Ovary (tissue), 3 donors: Measurements from ENCODE around the gene NPC2.

Experiments
- POLR2A ChIP-seq: fragments of 450-650 bp; IDR thresholded peaks from one replicate; pipeline ENCODE4 v1.6.1; 2017; ENCODE audit warnings: antibody characterized with exemption, mild to moderate bottlenecking, moderate library complexity
- TF ChIP-seq, protein P1 (sequence below), 3 donors: fragments of 450-650 bp in 2 of 3; fragments of 200-600 bp in 1 of 3; IDR thresholded peaks; one replicate each; pipeline versions ENCODE4 v1.5.1 to v1.8.0; 2016 to 2022; ENCODE audit warnings: antibody characterized with exemption in 3 of 3, mild to moderate bottlenecking in 1 of 3
- donor health status: DM: no; HTN: no; CAD: no.

DNA sequence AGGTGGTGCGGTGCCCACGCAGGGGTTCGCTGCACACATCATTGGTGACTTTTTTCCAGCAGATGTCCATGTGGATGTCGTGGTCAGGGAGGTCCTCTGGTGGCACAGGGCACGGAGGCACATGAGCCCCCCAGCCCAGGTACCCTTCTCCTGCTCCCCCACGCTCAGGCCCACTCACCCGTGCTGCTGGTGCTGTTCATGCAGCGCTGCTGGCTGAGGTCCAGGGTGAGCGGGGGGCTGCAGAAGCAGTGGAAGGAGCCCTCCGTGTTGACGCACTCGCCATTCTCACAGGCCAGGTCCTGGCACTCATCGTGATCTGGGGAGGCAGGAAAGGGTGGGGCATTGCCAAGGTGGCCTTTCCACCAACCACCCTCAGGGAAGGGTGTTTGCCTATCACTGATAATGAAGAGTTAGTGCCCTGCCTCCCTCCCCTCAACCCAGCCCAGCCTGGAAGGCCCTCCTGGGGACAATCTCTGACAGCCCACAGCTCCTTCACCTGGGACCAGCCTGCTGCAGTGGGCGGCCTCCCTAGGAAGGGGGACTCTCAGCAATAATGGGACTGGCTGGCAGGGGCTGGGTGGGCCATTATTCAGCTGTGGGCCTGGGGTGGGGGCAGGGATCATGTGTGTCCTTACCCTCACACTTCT is 10.3 kb upstream of the NPC2 start:
- TF ChIP-seq, protein P1, sequence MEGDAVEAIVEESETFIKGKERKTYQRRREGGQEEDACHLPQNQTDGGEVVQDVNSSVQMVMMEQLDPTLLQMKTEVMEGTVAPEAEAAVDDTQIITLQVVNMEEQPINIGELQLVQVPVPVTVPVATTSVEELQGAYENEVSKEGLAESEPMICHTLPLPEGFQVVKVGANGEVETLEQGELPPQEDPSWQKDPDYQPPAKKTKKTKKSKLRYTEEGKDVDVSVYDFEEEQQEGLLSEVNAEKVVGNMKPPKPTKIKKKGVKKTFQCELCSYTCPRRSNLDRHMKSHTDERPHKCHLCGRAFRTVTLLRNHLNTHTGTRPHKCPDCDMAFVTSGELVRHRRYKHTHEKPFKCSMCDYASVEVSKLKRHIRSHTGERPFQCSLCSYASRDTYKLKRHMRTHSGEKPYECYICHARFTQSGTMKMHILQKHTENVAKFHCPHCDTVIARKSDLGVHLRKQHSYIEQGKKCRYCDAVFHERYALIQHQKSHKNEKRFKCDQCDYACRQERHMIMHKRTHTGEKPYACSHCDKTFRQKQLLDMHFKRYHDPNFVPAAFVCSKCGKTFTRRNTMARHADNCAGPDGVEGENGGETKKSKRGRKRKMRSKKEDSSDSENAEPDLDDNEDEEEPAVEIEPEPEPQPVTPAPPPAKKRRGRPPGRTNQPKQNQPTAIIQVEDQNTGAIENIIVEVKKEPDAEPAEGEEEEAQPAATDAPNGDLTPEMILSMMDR (IDR thresholded peaks at IDR 0.05): no peak
- no peak for TF ChIP-seq POLR2A
